ENCODE measurements around the gene RBM4B. TPM values are rescaled to one million over a fixed set of nuclear protein-coding genes. Genes with fewer than 3 reads are reported as not detected.

RBM4B gene
- total and polyA plus RNA-seq, 2 of the 13 experiments (the other 11 are each of a cell fraction or from before 2014, with no cell fraction given), result 25.8 to 32.4 TPM

GRCh38 chr11:66677599-66678375 lies at the start of gene RBM4B (continued):
- TF ChIP-seq, protein P1, sequence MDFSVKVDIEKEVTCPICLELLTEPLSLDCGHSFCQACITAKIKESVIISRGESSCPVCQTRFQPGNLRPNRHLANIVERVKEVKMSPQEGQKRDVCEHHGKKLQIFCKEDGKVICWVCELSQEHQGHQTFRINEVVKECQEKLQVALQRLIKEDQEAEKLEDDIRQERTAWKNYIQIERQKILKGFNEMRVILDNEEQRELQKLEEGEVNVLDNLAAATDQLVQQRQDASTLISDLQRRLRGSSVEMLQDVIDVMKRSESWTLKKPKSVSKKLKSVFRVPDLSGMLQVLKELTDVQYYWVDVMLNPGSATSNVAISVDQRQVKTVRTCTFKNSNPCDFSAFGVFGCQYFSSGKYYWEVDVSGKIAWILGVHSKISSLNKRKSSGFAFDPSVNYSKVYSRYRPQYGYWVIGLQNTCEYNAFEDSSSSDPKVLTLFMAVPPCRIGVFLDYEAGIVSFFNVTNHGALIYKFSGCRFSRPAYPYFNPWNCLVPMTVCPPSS (IDR thresholded peaks at IDR 0.05), result no peak
- TF ChIP-seq, protein P2, sequence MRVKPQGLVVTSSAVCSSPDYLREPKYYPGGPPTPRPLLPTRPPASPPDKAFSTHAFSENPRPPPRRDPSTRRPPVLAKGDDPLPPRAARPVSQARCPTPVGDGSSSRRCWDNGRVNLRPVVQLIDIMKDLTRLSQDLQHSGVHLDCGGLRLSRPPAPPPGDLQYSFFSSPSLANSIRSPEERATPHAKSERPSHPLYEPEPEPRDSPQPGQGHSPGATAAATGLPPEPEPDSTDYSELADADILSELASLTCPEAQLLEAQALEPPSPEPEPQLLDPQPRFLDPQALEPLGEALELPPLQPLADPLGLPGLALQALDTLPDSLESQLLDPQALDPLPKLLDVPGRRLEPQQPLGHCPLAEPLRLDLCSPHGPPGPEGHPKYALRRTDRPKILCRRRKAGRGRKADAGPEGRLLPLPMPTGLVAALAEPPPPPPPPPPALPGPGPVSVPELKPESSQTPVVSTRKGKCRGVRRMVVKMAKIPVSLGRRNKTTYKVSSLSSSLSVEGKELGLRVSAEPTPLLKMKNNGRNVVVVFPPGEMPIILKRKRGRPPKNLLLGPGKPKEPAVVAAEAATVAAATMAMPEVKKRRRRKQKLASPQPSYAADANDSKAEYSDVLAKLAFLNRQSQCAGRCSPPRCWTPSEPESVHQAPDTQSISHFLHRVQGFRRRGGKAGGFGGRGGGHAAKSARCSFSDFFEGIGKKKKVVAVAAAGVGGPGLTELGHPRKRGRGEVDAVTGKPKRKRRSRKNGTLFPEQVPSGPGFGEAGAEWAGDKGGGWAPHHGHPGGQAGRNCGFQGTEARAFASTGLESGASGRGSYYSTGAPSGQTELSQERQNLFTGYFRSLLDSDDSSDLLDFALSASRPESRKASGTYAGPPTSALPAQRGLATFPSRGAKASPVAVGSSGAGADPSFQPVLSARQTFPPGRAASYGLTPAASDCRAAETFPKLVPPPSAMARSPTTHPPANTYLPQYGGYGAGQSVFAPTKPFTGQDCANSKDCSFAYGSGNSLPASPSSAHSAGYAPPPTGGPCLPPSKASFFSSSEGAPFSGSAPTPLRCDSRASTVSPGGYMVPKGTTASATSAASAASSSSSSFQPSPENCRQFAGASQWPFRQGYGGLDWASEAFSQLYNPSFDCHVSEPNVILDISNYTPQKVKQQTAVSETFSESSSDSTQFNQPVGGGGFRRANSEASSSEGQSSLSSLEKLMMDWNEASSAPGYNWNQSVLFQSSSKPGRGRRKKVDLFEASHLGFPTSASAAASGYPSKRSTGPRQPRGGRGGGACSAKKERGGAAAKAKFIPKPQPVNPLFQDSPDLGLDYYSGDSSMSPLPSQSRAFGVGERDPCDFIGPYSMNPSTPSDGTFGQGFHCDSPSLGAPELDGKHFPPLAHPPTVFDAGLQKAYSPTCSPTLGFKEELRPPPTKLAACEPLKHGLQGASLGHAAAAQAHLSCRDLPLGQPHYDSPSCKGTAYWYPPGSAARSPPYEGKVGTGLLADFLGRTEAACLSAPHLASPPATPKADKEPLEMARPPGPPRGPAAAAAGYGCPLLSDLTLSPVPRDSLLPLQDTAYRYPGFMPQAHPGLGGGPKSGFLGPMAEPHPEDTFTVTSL (CRISPR knock-in tag; IDR thresholded peaks at IDR 0.05; ENCODE audit: borderline replicate concordance), result no peak; the same call in 1 of the 2 replicates
- no peak for TF ChIP-seq CBX2 (IDR thresholded peaks at IDR 0.05; ENCODE audit: low read depth, low read length)
- no peak for TF ChIP-seq CBX2 (CRISPR knock-in tag; IDR thresholded peaks at IDR 0.05; ENCODE audit: low read depth)
- peak; percentile 86; the same call in 1 of the 2 replicates for TF ChIP-seq FOXC1 (CRISPR knock-in tag; IDR thresholded peaks at IDR 0.05; ENCODE audit: borderline replicate concordance)
- TF ChIP-seq BHLHE40 (IDR thresholded peaks at IDR 0.05; ENCODE audit: low read length), result peak; percentile 15; the same call in 1 of the 2 replicates
- TF ChIP-seq ZNF430 (CRISPR knock-in tag; IDR thresholded peaks at IDR 0.05), result peak; percentile 64; the same call in 1 of the 2 replicates
- no peak for TF ChIP-seq STAG1 (CRISPR knock-in tag; IDR thresholded peaks at IDR 0.05)
- peak; percentile 38; the same call in 1 of the 2 replicates for TF ChIP-seq BRD4 (CRISPR knock-in tag; IDR thresholded peaks at IDR 0.05)
- no peak for TF ChIP-seq ZNF256 (CRISPR knock-in tag; conservative IDR thresholded peaks at IDR 0.05)
- TF ChIP-seq ZNF251 (CRISPR knock-in tag; IDR thresholded peaks at IDR 0.05), result no peak
- no peak for TF ChIP-seq ZNF780A (CRISPR knock-in tag; IDR thresholded peaks at IDR 0.05)
- TF ChIP-seq IRF2 (CRISPR knock-in tag; IDR thresholded peaks at IDR 0.05), result peak; percentile 53; the same call in 1 of the 2 replicates
- TF ChIP-seq, protein P3, sequence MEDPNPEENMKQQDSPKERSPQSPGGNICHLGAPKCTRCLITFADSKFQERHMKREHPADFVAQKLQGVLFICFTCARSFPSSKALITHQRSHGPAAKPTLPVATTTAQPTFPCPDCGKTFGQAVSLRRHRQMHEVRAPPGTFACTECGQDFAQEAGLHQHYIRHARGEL (CRISPR knock-in tag; IDR thresholded peaks at IDR 0.05), result no peak
- no peak for TF ChIP-seq TRAFD1 (CRISPR knock-in tag; IDR thresholded peaks at IDR 0.05; ENCODE audit: borderline replicate concordance)
- TF ChIP-seq SETDB1 (CRISPR knock-in tag; IDR thresholded peaks at IDR 0.05; ENCODE audit: borderline replicate concordance), result no peak
- peak; percentile 72 for TF ChIP-seq DNMT3B (CRISPR knock-in tag; conservative IDR thresholded peaks at IDR 0.05)
- TF ChIP-seq ZNF615 (CRISPR knock-in tag; IDR thresholded peaks at IDR 0.05; ENCODE audit: borderline replicate concordance), result no peak
- TF ChIP-seq ZNF678 (CRISPR knock-in tag; IDR thresholded peaks at IDR 0.05), result no peak
- TF ChIP-seq CEBPB (IDR thresholded peaks at IDR 0.05; ENCODE audit: borderline replicate concordance, low read depth, low read length), result no peak
- TF ChIP-seq, protein P4, sequence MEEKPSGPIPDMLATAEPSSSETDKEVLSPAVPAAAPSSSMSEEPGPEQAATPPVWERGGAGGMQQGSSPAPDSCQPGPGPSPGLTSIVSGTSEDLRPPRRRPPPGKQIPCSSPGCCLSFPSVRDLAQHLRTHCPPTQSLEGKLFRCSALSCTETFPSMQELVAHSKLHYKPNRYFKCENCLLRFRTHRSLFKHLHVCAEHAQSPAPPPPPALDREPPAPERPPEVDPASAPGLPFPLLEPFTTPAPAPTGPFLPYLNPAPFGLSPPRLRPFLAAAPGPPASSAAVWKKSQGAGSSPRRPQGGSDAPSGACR (CRISPR knock-in tag; IDR thresholded peaks at IDR 0.05), result peak; percentile 72; the same call in 1 of the 2 replicates

Data from HepG2 (cell line).